ENCODE measurements around the gene BDH1.

The BDH1 gene

GRCh38 chr3:197528190-197528589, 27.6 kb downstream of the BDH1 start:
- no peak overlapping the region for H3K4me3 ChIP-seq (ENCODE audit: low read length)
- no peaks in the 10 kb centered on the region for H3K4me1 ChIP-seq (ENCODE audit: low read length)
- no peak overlapping the region for H3K4me2 ChIP-seq (ENCODE audit: low read length)
- TF ChIP-seq EZH2phosphoT487 (IDR thresholded peaks at IDR 0.05; ENCODE audit: low read depth) = no peak
- no peak for TF ChIP-seq CTCF (IDR thresholded peaks at IDR 0.05; ENCODE audit: low read depth, low read length)
- no peaks in the 10 kb centered on the region for H3K79me2 ChIP-seq (ENCODE audit: low read length)
- H3K9me3 ChIP-seq (ENCODE audit: insufficient read depth, low read length) = no peaks in the 10 kb centered on the region
- H2AFZ ChIP-seq (ENCODE audit: low read depth, low read length) = no peak overlapping the region
- no peak overlapping the region for H3K27ac ChIP-seq (ENCODE audit: low read length)
- peaks cover 18% of the 10 kb centered on the region for H3K36me3 ChIP-seq (replicated peaks; ENCODE audit: low read depth, low read length)
- no peak overlapping the region for H3K9ac ChIP-seq (ENCODE audit: low read length)
- no peaks in the 10 kb centered on the region for H4K20me1 ChIP-seq (ENCODE audit: insufficient read depth, low read length)
- no peaks in the 10 kb centered on the region for H3K27me3 ChIP-seq (ENCODE audit: low read depth, low read length)

- no peak overlapping the region for H3K4me3 ChIP-seq (ENCODE audit: low read length)
- no peak overlapping the region for H3K9ac ChIP-seq (ENCODE audit: low read length)
- TF ChIP-seq CTCF (IDR thresholded peaks at IDR 0.05; ENCODE audit: low read depth, low read length) (no peak), EZH2phosphoT487 (IDR thresholded peaks at IDR 0.05; ENCODE audit: low read depth) (no peak)
- H3K4me1 ChIP-seq (ENCODE audit: low read length) = no peaks in the 10 kb centered on the region
- H2AFZ ChIP-seq (ENCODE audit: low read depth, low read length) = no peak overlapping the region
- no peaks in the 10 kb centered on the region for H3K27me3 ChIP-seq (ENCODE audit: low read depth, low read length)
- H4K20me1 ChIP-seq (ENCODE audit: insufficient read depth, low read length) = no peaks in the 10 kb centered on the region
- no peaks in the 10 kb centered on the region for H3K79me2 ChIP-seq (ENCODE audit: low read length)
- no peak overlapping the region for H3K4me2 ChIP-seq (ENCODE audit: low read length)
- peaks cover 18% of the 10 kb centered on the region for H3K36me3 ChIP-seq (replicated peaks; ENCODE audit: low read depth, low read length)
- H3K27ac ChIP-seq (ENCODE audit: low read length) = no peak overlapping the region
- no peaks in the 10 kb centered on the region for H3K9me3 ChIP-seq (ENCODE audit: insufficient read depth, low read length)
Observed at GRCh38 chr3:197527569-197527968, 28.2 kb downstream of the BDH1 start.

- no peaks in the 10 kb centered on the region for H4K20me1 ChIP-seq (ENCODE audit: insufficient read depth, low read length)
- H3K4me1 ChIP-seq (ENCODE audit: low read length) = peaks cover 4% of the 10 kb centered on the region
- no peak overlapping the region for H3K9ac ChIP-seq (ENCODE audit: low read length)
- H3K27ac ChIP-seq (ENCODE audit: low read length) = no peak overlapping the region
- H2AFZ ChIP-seq (ENCODE audit: low read depth, low read length) = no peak overlapping the region
- TF ChIP-seq EZH2phosphoT487 (IDR thresholded peaks at IDR 0.05; ENCODE audit: low read depth) = no peak
- TF ChIP-seq CTCF (IDR thresholded peaks at IDR 0.05; ENCODE audit: low read depth, low read length) = no peak
- no peak overlapping the region for H3K4me2 ChIP-seq (ENCODE audit: low read length)
- no peaks in the 10 kb centered on the region for H3K27me3 ChIP-seq (ENCODE audit: low read depth, low read length)
- H3K79me2 ChIP-seq (ENCODE audit: low read length) = no peaks in the 10 kb centered on the region
- H3K4me3 ChIP-seq (ENCODE audit: low read length) = no peak overlapping the region
- no peaks in the 10 kb centered on the region for H3K9me3 ChIP-seq (ENCODE audit: insufficient read depth, low read length)
- H3K36me3 ChIP-seq (replicated peaks; ENCODE audit: low read depth, low read length) = peaks cover 11% of the 10 kb centered on the region
Observed at GRCh38 chr3:197525706-197526105, 30.1 kb downstream of the BDH1 start.

GRCh38 chr3:197524128-197524527, 31.6 kb downstream of the BDH1 start:
- no peaks in the 10 kb centered on the region for H4K20me1 ChIP-seq (ENCODE audit: insufficient read depth, low read length)
- no peak for TF ChIP-seq EZH2phosphoT487 (IDR thresholded peaks at IDR 0.05; ENCODE audit: low read depth)
- no peak for TF ChIP-seq CTCF (IDR thresholded peaks at IDR 0.05; ENCODE audit: low read depth, low read length)
- no peak overlapping the region for H3K9ac ChIP-seq (ENCODE audit: low read length)
- no peaks in the 10 kb centered on the region for H3K27me3 ChIP-seq (ENCODE audit: low read depth, low read length)
- peaks cover 4% of the 10 kb centered on the region for H3K36me3 ChIP-seq (replicated peaks; ENCODE audit: low read depth, low read length)
- no peaks in the 10 kb centered on the region for H3K9me3 ChIP-seq (ENCODE audit: insufficient read depth, low read length)
- H3K79me2 ChIP-seq (ENCODE audit: low read length) = no peaks in the 10 kb centered on the region
- H3K4me3 ChIP-seq (ENCODE audit: low read length) = no peak overlapping the region
- peaks cover 10% of the 10 kb centered on the region for H3K4me1 ChIP-seq (ENCODE audit: low read length)
- no peak overlapping the region for H2AFZ ChIP-seq (ENCODE audit: low read depth, low read length)
- no peak overlapping the region for H3K4me2 ChIP-seq (ENCODE audit: low read length)
- H3K27ac ChIP-seq (ENCODE audit: low read length) = no peak overlapping the region

Measured in OCI-LY3 (cell line).